Measurements from ENCODE around the gene KIF3B. TPM values are rescaled to one million over a fixed set of nuclear protein-coding genes. Genes with fewer than 3 reads are reported as not detected.

The KIF3B gene
- total and polyA plus RNA-seq, 2 of the 13 experiments (the other 11 are each of a cell fraction or from before 2014, with no cell fraction given): 23.6 to 28.8 TPM

DNA sequence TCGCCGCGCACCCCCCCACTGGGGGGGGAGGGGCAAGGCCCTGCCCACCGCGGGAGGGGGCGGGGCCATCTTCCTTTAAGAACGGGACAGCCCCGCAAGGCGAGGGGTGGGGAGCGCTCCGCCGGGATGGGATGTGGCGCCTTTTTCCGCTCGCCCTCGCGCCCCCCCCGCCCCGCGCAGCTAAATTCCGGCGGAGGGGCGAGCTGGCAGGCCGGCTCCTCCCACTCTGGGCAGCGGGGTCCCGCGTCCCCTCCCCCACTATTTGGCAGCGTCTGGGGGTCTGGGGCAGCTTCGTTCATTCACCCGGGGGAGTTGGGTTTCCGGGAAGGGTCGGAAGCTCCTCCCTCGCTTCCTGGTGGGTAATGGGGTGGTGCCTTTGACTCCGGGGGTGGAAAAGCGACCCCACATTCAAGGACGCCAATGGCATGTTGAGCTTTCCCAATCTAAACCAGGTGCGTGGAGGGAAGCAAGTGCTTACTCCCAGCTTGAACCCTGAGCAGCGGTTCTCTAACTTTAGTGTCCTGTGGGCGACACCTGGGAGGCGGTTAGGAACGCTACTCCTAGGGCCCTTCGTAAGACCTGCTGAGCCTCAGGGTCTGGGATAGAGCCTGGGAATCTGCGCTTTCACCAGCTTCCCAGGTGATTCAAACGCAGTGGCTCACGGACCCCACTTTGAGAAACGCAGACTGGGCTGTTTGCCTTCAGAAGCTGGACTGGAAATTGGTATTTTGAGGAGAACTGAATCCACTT lies 81.6 kb downstream of the KIF3B start (continued):
- TF ChIP-seq ZNF501 (CRISPR knock-in tag; IDR thresholded peaks at IDR 0.05): peak; percentile 86
- no peak for TF ChIP-seq SP1 (IDR thresholded peaks at IDR 0.05)
- TF ChIP-seq SP1 (CRISPR knock-in tag; IDR thresholded peaks at IDR 0.05): peak; percentile 44
- peak; percentile 44 for TF ChIP-seq YY1 (IDR thresholded peaks at IDR 0.05; ENCODE audit: insufficient read depth, insufficient replicate concordance, low read depth, low read length)
- TF ChIP-seq, protein P1, sequence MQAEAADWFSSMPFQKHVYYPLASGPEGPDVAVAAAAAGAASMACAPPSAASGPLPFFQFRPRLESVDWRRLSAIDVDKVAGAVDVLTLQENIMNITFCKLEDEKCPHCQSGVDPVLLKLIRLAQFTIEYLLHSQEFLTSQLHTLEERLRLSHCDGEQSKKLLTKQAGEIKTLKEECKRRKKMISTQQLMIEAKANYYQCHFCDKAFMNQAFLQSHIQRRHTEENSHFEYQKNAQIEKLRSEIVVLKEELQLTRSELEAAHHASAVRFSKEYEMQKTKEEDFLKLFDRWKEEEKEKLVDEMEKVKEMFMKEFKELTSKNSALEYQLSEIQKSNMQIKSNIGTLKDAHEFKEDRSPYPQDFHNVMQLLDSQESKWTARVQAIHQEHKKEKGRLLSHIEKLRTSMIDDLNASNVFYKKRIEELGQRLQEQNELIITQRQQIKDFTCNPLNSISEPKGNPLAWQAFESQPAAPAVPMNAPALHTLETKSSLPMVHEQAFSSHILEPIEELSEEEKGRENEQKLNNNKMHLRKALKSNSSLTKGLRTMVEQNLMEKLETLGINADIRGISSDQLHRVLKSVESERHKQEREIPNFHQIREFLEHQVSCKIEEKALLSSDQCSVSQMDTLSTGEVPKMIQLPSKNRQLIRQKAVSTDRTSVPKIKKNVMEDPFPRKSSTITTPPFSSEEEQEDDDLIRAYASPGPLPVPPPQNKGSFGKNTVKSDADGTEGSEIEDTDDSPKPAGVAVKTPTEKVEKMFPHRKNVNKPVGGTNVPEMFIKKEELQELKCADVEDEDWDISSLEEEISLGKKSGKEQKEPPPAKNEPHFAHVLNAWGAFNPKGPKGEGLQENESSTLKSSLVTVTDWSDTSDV (CRISPR knock-in tag; IDR thresholded peaks at IDR 0.05): no peak
- peak; percentile 70 for TF ChIP-seq ZNF143 (CRISPR knock-in tag; IDR thresholded peaks at IDR 0.05)
- no peak for TF ChIP-seq ZNF660 (CRISPR knock-in tag; IDR thresholded peaks at IDR 0.05; ENCODE audit: borderline replicate concordance, low read depth)
- TF ChIP-seq ZNF746 (CRISPR knock-in tag; IDR thresholded peaks at IDR 0.05): no peak; the same call in 1 of the 2 replicates
- TF ChIP-seq, protein P2, sequence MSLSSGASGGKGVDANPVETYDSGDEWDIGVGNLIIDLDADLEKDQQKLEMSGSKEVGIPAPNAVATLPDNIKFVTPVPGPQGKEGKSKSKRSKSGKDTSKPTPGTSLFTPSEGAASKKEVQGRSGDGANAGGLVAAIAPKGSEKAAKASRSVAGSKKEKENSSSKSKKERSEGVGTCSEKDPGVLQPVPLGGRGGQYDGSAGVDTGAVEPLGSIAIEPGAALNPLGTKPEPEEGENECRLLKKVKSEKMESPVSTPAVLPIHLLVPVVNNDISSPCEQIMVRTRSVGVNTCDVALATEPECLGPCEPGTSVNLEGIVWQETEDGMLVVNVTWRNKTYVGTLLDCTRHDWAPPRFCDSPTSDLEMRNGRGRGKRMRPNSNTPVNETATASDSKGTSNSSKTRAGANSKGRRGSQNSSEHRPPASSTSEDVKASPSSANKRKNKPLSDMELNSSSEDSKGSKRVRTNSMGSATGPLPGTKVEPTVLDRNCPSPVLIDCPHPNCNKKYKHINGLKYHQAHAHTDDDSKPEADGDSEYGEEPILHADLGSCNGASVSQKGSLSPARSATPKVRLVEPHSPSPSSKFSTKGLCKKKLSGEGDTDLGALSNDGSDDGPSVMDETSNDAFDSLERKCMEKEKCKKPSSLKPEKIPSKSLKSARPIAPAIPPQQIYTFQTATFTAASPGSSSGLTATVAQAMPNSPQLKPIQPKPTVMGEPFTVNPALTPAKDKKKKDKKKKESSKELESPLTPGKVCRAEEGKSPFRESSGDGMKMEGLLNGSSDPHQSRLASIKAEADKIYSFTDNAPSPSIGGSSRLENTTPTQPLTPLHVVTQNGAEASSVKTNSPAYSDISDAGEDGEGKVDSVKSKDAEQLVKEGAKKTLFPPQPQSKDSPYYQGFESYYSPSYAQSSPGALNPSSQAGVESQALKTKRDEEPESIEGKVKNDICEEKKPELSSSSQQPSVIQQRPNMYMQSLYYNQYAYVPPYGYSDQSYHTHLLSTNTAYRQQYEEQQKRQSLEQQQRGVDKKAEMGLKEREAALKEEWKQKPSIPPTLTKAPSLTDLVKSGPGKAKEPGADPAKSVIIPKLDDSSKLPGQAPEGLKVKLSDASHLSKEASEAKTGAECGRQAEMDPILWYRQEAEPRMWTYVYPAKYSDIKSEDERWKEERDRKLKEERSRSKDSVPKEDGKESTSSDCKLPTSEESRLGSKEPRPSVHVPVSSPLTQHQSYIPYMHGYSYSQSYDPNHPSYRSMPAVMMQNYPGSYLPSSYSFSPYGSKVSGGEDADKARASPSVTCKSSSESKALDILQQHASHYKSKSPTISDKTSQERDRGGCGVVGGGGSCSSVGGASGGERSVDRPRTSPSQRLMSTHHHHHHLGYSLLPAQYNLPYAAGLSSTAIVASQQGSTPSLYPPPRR (CRISPR knock-in tag; IDR thresholded peaks at IDR 0.05; ENCODE audit: borderline replicate concordance): peak; percentile 24; the same call in 1 of the 2 replicates
- no peak for TF ChIP-seq SRSF9 (IDR thresholded peaks at IDR 0.05; ENCODE audit: borderline replicate concordance, insufficient read depth, low read depth, low read length, poor library complexity, severe bottlenecking)
- no peak for TF ChIP-seq ZNF644 (CRISPR knock-in tag; IDR thresholded peaks at IDR 0.05; ENCODE audit: low read depth)
- no peak for TF ChIP-seq ZBTB1 (CRISPR knock-in tag; IDR thresholded peaks at IDR 0.05; ENCODE audit: borderline replicate concordance)
- TF ChIP-seq, protein P3, sequence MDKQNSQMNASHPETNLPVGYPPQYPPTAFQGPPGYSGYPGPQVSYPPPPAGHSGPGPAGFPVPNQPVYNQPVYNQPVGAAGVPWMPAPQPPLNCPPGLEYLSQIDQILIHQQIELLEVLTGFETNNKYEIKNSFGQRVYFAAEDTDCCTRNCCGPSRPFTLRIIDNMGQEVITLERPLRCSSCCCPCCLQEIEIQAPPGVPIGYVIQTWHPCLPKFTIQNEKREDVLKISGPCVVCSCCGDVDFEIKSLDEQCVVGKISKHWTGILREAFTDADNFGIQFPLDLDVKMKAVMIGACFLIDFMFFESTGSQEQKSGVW (CRISPR knock-in tag; IDR thresholded peaks at IDR 0.05; ENCODE audit: borderline replicate concordance): no peak
- TF ChIP-seq, protein P4, sequence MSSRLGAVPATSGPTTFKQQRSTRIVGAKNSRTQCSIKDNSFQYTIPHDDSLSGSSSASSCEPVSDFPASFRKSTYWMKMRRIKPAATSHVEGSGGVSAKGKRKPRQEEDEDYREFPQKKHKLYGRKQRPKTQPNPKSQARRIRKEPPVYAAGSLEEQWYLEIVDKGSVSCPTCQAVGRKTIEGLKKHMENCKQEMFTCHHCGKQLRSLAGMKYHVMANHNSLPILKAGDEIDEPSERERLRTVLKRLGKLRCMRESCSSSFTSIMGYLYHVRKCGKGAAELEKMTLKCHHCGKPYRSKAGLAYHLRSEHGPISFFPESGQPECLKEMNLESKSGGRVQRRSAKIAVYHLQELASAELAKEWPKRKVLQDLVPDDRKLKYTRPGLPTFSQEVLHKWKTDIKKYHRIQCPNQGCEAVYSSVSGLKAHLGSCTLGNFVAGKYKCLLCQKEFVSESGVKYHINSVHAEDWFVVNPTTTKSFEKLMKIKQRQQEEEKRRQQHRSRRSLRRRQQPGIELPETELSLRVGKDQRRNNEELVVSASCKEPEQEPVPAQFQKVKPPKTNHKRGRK (CRISPR knock-in tag; IDR thresholded peaks at IDR 0.05): no peak
- peak; percentile 49 for TF ChIP-seq POGZ (CRISPR knock-in tag; IDR thresholded peaks at IDR 0.05)
- peak; percentile 89 for TF ChIP-seq ZNF451 (CRISPR knock-in tag; IDR thresholded peaks at IDR 0.05)
- peak; percentile 44; the same call in 1 of the 2 replicates for TF ChIP-seq ZSCAN21 (CRISPR knock-in tag; IDR thresholded peaks at IDR 0.05; ENCODE audit: borderline replicate concordance)
- no peak for TF ChIP-seq PHF20 (CRISPR knock-in tag; IDR thresholded peaks at IDR 0.05)
- TF ChIP-seq ZFP37 (CRISPR knock-in tag; IDR thresholded peaks at IDR 0.05; ENCODE audit: borderline replicate concordance): peak; percentile 77
